HG03571 (cell line): ENCODE measurements around the gene RPE65.
"Not testable (repeated sequence)": the region's sequence is repeated elsewhere in the genome, so short reads cannot be mapped to it uniquely, and the experiment has no call there.

Source experiments
- ATAC-seq: cut with Tn5 transposase; IDR thresholded peaks from one replicate; pipeline ENCODE4 v1.9.1; 2021; ENCODE audit not compliant: unreplicated experiment

The RPE65 gene

DNA sequence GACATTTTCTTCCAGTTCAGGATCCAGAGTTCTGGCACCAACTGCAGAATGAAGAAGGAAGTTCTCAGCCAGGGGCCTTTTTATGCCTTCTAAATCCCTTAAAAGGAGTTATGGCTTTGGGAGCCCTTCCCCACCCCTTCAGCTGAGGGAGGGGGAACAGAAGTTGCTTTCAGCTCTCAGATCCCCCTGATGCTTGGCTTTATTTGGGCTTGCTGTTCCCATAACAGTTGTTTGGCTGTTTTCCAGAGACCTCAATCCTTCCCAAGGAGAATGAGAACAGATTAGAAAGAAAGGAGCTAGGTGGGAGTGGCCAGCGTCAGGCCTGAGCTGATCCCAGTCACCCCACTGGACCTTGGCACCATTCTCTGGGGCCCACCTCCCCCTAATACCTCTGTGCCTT lies at the start of gene RPE65:
Gene RPE65 (minus strand): TSS at position 54 of the 400 bp plus-strand sequence. CDS start 49 bp downstream, at position 5.
- ATAC-seq, result no peak

DNA sequence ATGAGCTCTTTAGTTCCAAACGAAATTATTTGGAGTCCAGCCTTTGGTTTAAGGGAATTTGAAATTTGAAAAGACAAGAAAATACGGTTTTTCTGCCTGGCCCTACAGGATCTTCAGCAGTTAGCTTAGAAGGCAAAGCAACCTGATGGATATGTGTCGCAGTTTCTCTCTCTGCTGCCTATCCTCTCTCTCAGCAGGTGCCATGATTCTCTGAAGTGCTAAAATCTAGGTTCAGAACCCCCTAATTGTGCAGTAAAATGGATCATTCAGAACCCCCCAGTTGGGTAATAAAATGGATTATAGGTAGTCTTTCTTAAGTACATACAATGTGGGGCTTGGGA lies 47.6 kb upstream of the RPE65 start:
- ATAC-seq, result peak; percentile 1

DNA sequence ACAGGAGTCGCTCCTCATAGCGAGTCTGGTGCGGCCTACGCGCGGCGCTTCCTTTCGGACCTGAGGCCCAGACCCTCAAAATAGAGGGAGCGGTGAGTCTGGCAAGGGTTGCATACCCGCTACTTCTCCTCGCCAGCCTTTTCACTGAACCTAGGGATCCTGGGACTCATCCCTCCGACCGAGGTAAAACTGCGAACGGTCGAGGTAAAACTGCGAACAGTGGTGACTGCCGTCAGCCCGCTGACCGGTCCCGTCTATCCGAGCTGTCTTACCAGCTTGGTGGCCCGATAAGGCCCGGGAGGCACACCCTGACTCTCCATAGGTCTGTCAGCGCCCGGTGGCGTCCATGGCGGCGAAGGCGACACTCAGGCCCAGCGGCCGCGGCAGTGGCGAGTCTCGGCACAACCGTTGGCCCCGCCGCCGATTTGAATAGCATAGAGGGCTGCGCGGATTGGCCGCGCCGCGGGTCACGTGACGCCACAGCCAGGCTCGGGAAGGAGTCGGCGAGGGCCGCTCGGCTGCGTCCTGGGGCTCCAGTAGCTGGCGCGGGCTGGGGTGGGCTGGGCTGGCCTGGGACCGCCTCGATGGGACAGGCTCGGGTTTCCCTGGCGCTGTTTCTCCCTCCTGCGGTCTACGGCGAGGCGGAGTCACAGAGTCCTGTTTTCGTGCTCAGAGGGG lies 47.1 kb upstream of the RPE65 start, which contains the start of gene DEPDC1:
Gene DEPDC1 (minus strand): TSS at position 403 of the 678 bp plus-strand sequence. CDS start 83 bp downstream, at position 320.
- peak; percentile 95 for ATAC-seq

DNA sequence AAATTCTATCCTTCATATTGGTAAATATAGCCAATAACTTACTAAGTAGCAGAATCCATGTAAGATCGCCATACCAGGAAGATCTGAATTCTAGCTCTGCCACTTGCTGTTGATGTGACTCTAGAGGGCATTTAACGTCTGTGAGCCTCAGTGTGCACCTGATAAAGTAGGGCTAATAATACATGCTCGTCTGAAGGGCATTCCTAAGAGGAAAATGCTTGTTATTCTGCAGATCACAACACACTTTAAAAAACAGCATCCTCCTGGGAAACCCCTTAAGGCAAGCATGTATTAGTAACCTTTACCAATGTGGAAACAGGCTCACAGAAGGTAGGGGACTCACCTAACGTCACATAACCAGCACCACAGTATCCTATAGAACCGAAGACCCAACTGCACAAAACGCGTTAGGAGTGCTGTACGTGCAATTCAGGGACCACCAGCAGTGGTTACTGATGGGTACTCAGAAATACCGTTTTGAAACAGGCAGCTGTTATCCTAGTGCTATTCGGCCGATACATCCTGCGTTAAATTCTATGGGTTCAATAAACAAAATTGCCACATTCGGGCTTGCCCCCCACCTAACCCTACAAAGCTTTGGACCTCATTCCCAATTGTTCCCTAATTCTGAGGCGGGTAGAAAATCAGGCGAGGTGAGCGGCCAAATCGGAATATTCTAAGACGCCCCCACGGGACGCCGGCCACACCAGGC lies 46.4 kb upstream of the RPE65 start:
- ATAC-seq, result peak; percentile 10

DNA sequence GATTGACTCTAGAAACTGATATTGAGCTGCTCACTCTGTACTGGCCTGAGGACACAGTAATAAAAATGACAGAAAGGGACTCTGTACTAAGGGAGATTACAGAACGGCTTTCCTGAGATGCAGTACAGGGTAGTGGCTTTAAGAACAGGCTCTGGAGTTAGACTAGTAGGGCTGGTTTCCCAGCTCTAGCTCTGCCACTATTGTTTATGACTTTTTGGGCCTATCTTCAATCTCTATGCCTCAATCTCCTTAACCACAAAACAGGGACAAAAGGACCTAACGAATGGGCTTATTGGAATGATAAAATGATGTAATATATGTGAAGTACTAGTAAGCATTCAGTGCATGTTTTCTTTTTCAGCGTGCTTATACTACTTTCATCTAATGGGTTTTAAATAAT lies 45.8 kb upstream of the RPE65 start:
- ATAC-seq, result no peak

DNA sequence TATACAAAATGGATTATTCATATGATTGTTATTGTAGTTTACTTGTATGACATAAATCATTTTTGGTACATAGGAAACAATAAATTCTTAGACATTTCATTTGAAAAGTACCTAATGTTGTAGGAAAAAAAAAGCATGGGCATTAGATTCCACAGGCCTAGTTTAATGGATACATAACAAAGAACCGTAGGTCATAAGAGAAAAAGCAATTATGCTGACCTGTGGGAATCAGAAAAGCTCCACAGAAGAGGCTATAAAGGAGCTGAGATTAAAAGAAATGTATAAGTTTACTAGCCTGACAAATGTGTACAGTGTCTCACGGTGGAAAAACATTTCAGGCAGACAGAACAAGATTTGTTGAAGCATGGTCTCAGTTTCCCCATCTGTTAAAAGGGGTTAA lies 43.4 kb upstream of the RPE65 start:
- ATAC-seq, result no peak

DNA sequence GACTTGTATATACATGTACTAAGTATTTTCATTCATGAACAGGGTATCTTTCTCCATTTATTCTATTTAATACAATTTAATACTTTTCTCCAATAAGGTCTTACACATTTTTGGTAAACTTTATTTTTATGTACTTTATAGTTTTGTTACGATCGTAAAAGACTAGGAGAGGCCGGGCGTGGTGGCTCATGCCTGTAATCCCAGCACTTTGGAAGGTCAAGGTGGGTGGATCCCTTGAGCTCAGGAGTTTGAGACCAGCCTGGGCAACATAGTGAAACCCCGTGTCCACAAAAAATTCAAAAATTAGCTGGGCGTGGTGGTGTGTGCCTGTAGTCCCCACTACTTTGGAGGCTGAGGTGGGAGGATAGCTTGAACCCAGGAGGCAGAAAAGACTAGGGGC lies 42.5 kb upstream of the RPE65 start:
- not testable (repeated sequence) for ATAC-seq

DNA sequence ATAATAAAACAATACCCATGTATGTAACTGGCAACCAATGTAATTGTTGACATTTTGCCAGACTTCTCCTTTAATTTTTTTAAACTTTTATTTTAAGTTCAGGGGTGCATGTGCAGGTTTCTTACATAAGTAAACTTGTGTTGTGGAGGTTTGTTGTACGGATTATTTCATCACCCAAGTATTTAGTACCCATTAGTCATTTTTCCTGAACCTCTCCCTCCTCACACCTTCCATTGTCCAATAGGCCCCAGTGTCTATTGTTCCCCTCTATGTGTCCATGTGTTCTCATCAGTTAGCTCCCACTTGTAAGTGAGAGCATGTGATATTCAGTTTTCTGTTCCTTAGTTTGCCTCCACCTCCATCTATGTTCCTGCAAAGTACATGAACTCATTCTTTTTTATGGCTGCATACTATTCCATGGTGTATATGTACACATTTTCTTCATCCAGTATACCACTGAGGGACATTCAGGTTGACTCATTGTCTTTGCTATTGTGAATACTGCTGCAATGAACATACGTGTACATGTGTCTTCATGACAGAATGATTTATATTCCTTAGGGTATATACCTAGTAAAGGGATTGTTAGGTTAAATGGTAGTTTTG lies 40.4 kb upstream of the RPE65 start:
- no peak for ATAC-seq

DNA sequence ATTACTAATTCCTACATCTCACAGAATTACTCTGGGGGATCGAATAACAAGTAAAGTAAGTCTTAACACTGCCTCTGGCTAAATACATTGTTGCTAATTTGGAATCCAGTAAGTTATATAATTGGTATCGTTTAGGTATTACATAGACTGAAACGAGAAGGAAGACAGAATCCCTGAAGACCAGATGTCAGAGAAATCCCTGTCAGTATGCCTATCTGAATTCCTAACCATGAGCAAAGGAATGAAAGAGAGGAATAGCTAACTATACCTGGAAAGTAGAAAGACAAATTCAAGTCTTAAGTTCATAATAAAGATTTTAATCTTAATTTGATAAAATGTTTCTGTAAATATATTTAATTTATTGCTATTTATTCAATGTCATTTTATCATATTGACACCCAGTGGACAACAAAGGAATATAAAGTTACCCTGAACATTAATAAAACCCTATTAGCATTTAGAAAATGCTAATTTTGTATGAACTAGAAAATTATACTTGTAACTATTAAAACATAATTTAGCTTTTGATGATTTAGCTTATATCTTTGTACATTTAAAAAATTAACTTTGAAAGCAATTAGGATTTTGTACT lies 35.8 kb upstream of the RPE65 start:
- no peak for ATAC-seq

DNA sequence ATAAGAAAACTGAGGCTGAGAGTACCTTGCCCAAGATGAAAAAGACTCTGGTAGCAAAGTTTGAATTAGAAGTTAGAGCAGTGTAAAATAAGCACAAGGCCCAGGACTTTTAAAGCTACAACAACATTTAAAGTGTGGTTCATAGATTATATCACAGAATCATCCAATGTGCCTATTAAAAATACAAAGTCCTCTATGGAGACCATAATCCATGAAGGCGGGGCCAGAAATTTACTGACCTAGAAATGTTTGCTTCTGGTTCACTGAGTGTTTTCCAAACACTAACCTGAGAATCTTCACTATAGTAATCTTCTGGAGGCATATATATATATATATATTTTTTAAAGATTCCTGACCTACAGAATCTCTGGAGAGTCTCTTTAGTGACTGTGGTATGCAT lies 34.9 kb upstream of the RPE65 start:
- no peak for ATAC-seq

DNA sequence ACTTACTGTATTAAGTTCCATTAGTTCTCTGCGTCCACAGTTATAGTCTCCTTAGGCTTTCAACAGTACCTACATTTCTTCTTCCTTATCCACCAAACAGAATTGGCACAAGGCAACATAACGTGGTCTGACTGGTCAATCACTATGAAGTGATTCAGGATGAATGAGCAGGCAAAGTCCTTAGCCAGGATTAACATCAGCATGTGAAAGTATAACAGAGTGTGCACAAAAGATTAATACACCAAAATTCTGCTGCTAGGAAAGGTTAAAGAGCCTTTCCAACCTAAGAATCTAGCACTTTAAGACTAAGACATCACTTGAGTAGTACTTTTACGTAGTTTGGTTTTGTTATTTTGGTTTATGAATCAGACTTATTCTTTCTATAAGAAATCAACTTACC lies 31.3 kb upstream of the RPE65 start:
- no peak for ATAC-seq

DNA sequence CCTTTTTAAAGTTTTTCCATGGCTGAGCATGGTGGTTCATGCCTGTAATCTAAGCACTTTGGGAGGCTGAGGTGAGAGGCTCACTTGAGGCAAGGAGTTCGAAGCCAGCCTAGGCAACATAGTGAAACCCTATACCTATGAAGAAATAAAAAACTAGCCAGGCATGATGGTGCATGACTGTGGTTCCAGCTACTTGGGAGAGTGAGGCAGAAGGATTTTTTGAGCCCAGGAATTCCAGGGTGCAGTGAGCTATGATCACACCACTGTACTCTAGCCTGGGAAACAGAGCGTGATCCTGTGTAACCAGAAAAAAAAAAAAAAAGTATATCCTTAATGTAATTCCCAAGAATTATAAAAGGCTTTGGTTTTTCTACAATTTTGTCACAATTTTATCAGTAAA lies 29.7 kb upstream of the RPE65 start:
- ATAC-seq, result no peak

DNA sequence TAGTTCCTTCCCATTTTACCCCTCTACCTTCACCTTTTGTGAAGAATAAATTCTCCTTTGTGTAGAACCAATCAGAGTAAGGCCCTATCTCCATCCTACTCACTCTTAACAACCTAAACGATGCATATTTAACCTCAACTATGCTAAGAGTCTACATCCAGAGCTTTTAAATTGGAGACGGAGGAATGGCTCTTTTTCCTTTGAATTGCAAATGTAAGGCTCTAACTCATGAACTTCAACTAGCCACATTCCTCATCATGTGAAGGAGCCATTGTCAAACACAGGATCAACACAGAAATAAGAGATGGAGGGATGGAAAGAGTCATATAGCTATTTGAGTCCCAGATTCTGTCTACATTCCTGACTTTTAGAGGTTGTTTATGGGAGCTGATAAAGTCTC lies 28.9 kb upstream of the RPE65 start:
- ATAC-seq, result no peak

DNA sequence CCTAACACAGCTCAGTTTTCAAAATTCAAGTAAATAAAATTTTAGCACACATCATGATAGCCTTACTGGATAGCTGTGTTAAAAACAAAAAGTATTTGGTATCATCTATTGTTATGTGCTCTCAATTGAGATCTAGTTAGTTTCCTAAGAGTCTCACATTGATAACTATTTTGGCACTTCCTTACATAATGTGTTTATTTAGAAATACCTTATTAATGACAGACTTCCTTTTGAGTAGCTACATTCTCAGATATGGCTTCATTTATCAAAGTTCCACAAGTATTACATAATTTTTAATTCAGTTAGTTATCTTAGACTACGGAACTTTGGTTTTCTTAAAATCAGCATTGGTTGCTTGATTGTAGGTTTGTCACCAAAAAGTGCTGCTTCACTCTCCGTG lies 26.9 kb upstream of the RPE65 start:
- not testable (repeated sequence) for ATAC-seq

DNA sequence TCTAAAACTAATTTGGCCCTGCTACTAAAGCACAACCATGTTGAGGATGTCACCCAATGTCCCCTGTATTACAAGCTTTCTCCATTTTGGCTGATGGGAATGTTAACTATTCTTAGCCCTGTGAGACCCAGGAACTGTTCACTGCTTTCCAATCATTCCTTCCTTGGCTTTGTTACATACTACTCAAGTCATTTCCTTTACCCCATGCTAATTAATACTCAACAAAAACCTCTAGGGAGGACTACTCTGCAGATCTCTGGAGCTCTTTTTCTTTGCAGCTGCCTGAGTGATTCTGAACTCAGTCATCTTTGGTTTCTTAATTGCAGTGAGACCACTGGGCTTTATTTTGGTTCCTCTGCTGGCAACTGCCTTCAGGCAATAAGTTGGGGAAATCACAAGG lies 23.3 kb upstream of the RPE65 start:
- no peak for ATAC-seq

DNA sequence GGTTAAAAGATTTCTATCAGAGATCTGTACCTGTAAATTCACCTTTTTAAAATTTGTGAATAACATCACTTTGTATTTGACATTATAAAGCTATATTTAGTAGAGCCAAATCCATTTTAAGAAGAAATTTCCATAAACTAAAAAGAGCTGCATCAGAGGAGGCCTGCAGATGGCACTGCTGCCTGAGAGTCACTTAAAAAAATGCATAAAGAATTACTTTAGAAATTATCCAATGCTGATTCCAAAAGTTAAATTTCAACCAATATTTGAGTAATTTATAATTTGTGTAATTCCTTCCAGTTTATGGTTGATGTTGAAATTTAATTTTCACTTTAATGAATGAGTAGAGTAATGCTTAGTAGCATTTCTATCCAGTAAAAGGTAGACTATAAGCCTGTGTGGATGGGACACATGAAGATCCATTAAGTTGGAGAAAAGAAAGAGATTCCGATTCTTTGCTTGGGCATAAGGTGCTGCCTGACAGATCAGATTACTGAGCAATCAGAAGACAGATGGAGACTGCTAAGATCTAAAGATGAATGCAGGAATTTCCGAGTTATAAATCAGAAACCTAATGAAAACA lies 20.7 kb upstream of the RPE65 start:
- no peak for ATAC-seq

DNA sequence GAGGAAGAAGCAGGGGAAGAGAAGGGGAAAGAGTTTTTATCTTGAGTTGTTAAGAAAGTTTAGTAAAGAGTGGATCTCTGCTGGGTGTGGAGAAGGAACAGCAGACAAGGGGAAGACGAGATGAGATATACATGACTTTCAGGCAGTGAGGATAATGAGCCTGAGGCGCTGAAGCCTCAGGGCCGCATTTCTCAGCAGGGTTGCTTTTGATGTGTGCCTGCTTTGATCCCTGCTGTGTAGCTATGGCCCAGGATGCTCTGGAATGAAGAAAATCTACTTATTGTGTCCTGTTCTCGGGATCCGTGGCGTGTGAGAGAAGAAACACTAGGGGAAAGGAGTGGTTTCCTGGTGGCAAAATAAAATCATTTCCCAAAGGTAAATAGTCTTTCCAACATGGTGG lies 15.1 kb upstream of the RPE65 start:
- ATAC-seq, result no peak

DNA sequence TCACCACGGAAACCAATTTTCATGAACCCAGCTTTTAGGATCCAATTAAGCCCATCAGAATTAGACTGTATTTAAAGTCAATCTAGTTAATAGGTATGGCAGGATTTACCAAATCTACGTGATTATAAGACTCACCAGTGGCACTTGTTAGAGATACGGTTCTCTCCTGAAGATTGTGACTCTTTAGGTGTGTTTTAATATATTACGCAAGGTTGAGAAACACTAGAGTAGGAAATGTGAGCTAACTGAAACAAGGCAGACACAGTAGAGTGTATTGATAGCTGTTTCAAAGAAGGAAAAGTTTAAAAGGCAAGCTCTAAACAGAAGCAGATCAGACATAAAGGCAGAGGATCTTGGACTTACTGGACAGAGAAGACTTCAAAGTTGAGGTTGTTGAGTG lies 11.2 kb upstream of the RPE65 start:
- no peak for ATAC-seq

DNA sequence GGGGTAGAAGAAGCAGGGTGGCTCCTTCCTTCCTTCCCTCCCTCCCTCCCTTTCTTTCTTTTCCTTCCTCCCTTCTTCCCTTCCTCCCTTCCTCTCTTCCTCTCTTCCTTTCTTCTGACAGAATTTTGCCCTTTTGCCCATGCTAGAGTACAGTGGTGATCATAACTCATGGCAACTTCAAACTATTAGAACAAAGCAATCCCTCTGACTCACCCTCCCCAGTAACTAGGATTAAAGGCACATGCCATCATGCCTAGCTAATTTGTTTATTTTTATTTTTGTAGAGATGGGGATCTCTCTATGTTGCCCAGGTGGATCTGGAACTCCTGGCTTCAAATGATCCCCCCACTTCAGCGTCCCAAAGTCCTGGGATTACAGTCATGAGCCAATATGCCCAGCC lies 10.0 kb upstream of the RPE65 start:
- ATAC-seq, result no peak

DNA sequence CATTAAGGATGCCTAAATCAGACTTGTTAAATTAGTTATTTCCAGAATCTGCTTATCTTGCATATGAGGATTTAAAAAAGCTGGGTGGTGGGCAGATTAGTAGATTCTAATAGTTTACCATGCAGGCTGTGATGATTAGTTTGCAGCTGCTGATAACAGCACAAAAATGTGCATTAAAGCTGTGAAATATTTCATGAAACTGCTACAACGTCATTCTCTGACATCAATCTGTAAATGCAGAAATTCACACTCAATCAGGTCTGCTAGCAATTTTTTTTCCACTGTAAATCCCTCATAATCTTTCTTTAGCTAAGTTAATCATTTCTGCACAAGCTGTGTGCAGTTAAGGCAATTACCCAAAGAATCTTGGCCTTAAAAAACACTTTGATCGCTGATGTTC lies 9.3 kb upstream of the RPE65 start:
- no peak for ATAC-seq

DNA sequence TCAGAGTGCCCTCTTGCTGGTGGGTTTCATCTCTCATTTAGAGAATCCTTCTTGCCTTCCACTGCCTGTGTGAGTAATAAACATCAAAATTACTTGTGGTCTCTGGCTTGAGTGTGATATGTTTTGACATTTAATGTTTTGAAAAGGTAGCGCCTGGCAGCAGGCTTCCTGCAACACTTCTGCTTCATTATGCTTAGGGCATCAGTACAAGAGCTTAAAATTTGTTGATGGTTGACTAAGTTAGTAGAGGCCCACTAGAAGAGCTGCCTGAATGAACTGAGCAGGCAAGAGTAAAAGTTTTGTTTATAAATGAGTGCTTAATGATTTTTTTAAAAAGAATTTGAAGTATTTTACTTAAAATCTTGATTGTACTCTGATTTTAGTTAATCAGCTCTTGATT lies 6.4 kb upstream of the RPE65 start:
- ATAC-seq, result no peak

DNA sequence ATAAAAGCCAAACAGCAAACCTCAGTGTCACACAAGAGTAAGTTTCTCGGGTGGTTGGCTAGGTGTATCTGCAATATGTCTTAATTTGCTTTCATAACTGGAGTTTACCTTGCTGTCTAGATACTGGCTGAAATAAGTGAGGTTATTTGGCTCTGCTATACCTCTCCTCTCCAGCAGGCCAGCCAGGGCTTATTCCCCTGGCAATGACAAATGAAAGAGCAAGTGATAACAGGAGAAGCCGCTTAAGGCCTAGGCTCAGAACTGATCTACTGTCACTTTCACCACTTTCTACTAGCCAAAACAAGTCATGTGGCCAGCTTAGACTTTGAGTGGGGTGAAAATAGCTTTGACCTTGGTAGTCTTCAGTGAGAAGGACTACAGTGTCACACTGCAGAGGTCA lies 4.8 kb upstream of the RPE65 start:
- ATAC-seq, result no peak
